OCI-LY1 (cell line): ENCODE results near the gene SYDE2.

ENCODE experiments used
- CTCF ChIP-seq: fragments of 200-600 bp; sonication (generic), shearing (Covaris generic); IDR thresholded peaks from 2 replicates; pipeline ENCODE4 v1.5.1; 2017; ENCODE audit warnings: mild to moderate bottlenecking, antibody characterized with exemption, low read length, moderate library complexity, mixed read lengths
- EZH2 ChIP-seq: fragments of 200-600 bp; sonication (generic), shearing (Covaris generic); IDR thresholded peaks from 2 replicates; pipeline ENCODE4 v1.8.0; 2017; ENCODE audit warnings: borderline replicate concordance, mixed run types, mild to moderate bottlenecking, antibody characterized with exemption, low read length, moderate library complexity, mixed read lengths

DNA sequence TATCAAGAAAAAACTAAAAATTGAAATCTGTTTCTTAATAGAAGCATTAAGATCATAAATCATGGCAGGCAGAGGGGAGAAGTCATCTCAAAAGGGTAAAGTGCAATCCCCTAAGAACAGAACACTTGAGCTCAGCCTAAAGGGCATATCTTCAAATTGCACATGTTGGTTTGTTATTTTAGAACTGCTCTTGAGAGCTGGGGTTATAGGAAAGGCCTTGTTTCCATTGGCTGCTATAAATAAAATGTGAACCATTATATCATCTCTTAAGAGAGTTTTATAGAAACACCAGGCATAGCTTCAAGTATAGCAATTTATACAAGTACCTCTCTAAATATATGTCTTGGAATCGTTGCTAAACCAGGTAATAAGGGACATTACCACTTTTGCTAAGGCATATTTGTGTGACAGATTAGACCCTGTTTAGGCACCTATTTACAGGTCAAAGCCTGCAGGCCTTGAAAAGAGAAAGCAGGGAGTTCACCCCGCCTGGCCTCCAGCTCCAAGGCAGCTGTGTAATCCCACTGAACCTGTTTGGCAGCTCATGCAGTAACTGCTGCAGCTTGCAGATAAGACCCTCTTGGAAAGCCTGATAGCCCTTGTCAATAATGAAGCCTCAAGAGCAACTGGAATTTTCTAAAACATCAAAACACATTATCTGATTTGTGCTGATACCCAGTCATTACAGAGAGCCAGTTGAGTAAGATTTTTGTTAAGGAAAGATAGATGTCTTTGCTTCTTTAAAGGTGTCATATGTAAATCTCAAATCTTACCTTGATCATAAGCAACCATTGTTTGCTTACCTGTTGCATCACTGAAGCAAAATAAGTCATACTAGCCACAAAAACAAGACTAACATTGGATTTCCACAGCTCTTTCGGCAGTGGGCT is 24.2 kb upstream of the SYDE2 start:
- TF ChIP-seq CTCF (no peak), EZH2 (no peak)
